ENCODE results near the gene PRPF6. TPM values are rescaled to one million over a fixed set of nuclear protein-coding genes. Genes with fewer than 3 reads are reported as not detected.

Gene PRPF6
- total and polyA plus RNA-seq, 2 of the 13 experiments (the other 11 are each of a cell fraction or from before 2014, with no cell fraction given) = 63.7 to 101 TPM

DNA sequence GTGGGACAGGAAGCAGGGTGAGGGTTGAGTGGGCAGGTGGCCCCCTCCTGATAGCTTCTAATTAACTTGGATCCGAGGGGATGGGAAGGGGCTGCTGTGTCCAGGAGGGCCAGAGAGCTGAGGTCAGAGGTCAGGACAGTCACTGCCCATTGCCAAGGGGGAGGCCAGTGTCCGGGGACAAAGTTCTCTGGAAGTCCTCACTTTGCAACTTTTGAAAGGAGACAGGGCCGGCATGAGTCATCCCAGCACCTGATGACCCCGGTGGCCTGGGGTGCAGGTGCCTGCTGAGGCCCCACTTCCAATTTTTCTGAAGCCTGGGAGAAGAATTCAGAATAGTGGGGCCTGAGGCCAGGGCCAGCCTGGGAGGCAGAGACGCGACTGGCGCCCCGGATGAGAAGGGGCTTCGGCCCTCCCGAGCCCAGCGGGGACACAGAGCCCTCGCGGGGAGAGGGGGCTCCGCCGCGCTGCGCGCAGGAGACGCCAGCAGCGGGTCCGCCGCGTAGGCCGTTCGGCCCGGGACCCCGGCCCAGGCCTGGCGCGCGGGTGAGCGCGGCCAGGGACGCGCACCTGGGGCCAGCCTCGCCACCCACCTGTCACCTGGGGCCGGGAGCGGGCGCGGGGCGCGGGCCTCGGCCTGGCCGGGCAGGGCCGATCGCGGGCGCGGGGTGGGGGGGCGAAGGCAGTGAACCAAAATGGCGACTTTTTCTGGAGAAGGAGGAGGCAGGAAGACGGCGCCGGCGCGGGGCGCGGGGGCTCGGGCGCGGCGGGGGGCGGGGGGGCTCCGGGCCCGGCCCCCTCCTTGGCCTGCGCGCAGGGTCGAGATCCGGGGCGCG is 11.8 kb upstream of the PRPF6 start (continued):
- TF ChIP-seq, protein P1, sequence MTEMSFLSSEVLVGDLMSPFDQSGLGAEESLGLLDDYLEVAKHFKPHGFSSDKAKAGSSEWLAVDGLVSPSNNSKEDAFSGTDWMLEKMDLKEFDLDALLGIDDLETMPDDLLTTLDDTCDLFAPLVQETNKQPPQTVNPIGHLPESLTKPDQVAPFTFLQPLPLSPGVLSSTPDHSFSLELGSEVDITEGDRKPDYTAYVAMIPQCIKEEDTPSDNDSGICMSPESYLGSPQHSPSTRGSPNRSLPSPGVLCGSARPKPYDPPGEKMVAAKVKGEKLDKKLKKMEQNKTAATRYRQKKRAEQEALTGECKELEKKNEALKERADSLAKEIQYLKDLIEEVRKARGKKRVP (CRISPR knock-in tag; IDR thresholded peaks at IDR 0.05) = no peak
- TF ChIP-seq ZNF230 (CRISPR knock-in tag; IDR thresholded peaks at IDR 0.05) = peak; percentile 96
- TF ChIP-seq REL (CRISPR knock-in tag; conservative IDR thresholded peaks at IDR 0.05) = no peak
- peak; percentile 69 for TF ChIP-seq KAT8 (CRISPR knock-in tag; IDR thresholded peaks at IDR 0.05)
- TF ChIP-seq ZFP62 (CRISPR knock-in tag; IDR thresholded peaks at IDR 0.05) = no peak
- peak; percentile 90; the same call in 1 of the 2 replicates for TF ChIP-seq KDM3A (CRISPR knock-in tag; IDR thresholded peaks at IDR 0.05; ENCODE audit: low read depth)
- no peak for TF ChIP-seq MTF2 (CRISPR knock-in tag; IDR thresholded peaks at IDR 0.05; ENCODE audit: borderline replicate concordance)
- TF ChIP-seq, protein P2, sequence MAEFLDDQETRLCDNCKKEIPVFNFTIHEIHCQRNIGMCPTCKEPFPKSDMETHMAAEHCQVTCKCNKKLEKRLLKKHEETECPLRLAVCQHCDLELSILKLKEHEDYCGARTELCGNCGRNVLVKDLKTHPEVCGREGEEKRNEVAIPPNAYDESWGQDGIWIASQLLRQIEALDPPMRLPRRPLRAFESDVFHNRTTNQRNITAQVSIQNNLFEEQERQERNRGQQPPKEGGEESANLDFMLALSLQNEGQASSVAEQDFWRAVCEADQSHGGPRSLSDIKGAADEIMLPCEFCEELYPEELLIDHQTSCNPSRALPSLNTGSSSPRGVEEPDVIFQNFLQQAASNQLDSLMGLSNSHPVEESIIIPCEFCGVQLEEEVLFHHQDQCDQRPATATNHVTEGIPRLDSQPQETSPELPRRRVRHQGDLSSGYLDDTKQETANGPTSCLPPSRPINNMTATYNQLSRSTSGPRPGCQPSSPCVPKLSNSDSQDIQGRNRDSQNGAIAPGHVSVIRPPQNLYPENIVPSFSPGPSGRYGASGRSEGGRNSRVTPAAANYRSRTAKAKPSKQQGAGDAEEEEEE (CRISPR knock-in tag; IDR thresholded peaks at IDR 0.05; ENCODE audit: borderline replicate concordance) = no peak
- TF ChIP-seq, protein P3, sequence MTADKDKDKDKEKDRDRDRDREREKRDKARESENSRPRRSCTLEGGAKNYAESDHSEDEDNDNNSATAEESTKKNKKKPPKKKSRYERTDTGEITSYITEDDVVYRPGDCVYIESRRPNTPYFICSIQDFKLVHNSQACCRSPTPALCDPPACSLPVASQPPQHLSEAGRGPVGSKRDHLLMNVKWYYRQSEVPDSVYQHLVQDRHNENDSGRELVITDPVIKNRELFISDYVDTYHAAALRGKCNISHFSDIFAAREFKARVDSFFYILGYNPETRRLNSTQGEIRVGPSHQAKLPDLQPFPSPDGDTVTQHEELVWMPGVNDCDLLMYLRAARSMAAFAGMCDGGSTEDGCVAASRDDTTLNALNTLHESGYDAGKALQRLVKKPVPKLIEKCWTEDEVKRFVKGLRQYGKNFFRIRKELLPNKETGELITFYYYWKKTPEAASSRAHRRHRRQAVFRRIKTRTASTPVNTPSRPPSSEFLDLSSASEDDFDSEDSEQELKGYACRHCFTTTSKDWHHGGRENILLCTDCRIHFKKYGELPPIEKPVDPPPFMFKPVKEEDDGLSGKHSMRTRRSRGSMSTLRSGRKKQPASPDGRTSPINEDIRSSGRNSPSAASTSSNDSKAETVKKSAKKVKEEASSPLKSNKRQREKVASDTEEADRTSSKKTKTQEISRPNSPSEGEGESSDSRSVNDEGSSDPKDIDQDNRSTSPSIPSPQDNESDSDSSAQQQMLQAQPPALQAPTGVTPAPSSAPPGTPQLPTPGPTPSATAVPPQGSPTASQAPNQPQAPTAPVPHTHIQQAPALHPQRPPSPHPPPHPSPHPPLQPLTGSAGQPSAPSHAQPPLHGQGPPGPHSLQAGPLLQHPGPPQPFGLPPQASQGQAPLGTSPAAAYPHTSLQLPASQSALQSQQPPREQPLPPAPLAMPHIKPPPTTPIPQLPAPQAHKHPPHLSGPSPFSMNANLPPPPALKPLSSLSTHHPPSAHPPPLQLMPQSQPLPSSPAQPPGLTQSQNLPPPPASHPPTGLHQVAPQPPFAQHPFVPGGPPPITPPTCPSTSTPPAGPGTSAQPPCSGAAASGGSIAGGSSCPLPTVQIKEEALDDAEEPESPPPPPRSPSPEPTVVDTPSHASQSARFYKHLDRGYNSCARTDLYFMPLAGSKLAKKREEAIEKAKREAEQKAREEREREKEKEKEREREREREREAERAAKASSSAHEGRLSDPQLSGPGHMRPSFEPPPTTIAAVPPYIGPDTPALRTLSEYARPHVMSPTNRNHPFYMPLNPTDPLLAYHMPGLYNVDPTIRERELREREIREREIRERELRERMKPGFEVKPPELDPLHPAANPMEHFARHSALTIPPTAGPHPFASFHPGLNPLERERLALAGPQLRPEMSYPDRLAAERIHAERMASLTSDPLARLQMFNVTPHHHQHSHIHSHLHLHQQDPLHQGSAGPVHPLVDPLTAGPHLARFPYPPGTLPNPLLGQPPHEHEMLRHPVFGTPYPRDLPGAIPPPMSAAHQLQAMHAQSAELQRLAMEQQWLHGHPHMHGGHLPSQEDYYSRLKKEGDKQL (CRISPR knock-in tag; IDR thresholded peaks at IDR 0.05; ENCODE audit: low read depth) = no peak
- no peak for TF ChIP-seq CAMTA2 (CRISPR knock-in tag; IDR thresholded peaks at IDR 0.05; ENCODE audit: borderline replicate concordance)
- peak; percentile 57; the same call in 1 of the 2 replicates for TF ChIP-seq IRF2 (CRISPR knock-in tag; IDR thresholded peaks at IDR 0.05)
- peak; percentile 96 for TF ChIP-seq ZBTB4 (CRISPR knock-in tag; IDR thresholded peaks at IDR 0.05; ENCODE audit: borderline replicate concordance)
- peak; percentile 74; the same call in 1 of the 2 replicates for TF ChIP-seq PITX1 (CRISPR knock-in tag; IDR thresholded peaks at IDR 0.05)
- TF ChIP-seq TMF1 (CRISPR knock-in tag; IDR thresholded peaks at IDR 0.05; ENCODE audit: low read depth) = peak; percentile 71; the same call in 1 of the 2 replicates
- TF ChIP-seq, protein P4, sequence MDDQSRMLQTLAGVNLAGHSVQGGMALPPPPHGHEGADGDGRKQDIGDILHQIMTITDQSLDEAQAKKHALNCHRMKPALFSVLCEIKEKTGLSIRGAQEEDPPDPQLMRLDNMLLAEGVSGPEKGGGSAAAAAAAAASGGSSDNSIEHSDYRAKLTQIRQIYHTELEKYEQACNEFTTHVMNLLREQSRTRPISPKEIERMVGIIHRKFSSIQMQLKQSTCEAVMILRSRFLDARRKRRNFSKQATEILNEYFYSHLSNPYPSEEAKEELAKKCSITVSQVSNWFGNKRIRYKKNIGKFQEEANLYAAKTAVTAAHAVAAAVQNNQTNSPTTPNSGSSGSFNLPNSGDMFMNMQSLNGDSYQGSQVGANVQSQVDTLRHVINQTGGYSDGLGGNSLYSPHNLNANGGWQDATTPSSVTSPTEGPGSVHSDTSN (CRISPR knock-in tag; IDR thresholded peaks at IDR 0.05; ENCODE audit: borderline replicate concordance) = no peak

Data from HepG2 (cell line).